Measurements from ENCODE around the gene CHKA. TPM values are rescaled to one million over a fixed set of nuclear protein-coding genes. Genes with fewer than 3 reads are reported as not detected.

Gene CHKA
- total RNA-seq, 1 donor from 2014 or later = 15.3 TPM

DNA sequence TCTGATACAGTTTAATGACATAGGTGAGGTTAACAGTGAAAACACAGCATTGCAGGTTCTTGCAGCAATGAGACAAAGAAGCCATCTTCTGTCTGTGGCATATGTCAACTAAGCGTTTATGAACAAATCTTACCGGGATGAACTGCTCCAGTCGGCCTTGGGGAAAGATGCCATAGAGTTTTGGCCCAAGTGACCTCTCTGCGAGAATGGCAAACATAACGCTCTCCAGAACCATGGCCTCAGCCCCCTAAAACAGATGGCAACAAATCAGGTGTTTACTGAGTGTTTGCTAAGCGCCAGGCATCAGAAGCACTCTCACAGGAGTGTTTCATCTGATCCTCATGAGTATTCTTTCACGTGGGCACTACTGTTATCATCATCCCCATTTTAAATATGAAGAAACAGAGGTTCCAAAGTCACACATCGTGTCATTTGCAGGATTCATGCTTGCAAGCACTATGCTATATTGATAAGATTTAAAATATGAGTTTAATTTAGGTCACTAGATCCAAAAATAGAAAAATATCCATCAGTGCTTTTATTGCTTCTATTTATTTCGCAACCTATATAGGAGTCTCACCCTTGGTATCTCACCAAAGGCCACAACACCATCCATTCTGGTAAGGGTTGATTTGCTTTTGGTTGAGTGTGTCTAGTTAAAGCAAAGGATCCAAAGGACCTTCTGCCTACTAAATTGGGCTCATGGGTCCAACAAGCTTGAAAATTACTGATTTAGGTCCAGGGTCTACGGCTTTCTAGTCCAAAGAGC is 46.4 kb downstream of the CHKA start:
- DNase-seq (ENCODE audit: low read depth) = no peak

DNA sequence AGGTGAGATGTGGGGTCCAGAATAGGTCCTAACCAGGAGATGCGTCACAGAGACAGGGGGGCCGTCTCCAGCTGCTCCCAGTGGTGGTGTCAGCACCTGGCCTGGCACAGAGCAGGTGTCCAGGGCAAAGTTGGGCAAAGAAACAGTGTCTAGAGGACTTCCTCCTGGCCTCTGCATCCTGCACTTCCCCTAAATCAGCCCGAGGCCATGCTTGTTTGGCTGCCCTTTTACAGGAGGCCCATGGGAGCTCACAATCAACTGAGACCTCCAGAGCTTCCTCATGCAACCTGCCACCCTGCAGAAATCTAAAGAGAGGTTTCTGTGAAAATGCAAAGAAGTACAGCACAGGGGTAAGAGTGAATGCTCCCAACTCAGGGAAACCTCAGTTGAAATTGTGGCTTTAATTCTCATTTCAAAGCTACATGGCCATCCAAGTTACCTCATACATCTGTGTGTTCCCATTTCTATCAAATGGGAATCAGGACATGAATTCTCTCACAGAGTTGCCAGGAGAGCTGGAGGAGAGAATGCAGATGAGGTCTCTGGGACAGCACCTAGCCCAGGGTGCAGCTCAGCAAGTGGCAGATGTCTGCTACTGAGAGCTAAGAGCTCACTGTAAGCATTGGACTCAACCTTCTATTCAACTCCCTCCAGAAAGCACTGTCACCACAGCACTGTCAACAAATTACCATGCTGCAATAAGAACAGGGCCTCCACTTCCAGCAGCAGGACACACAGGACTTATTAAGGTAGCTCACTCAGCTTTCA is 49.7 kb downstream of the CHKA start:
- no peak for DNase-seq (ENCODE audit: low read depth)

- no peak for DNase-seq (ENCODE audit: low read depth)
Measured at GRCh38 chr11:68067991-68068390, 53.2 kb downstream of the CHKA start.

DNA sequence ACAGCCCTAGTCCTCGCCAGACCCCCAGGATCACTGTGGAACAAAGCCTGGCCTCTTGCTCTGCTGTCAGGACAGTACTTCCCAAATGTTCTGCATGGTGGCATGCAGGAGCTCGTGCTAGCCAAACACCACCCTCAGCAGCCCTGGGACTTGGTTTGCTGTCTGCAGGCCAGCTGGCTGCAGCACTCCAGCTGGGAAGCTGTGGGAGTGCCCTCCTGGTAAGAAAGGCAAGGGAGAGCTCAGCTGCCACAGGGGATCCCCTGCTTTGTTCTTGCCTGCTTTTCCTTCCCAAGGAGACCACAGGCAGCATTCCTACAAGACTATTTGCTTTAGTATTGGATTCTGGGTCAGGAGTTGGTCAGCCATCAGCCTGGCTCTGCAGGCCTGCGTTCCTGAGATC is 54.4 kb downstream of the CHKA start:
- DNase-seq (ENCODE audit: low read depth) = peak; percentile 86

DNA sequence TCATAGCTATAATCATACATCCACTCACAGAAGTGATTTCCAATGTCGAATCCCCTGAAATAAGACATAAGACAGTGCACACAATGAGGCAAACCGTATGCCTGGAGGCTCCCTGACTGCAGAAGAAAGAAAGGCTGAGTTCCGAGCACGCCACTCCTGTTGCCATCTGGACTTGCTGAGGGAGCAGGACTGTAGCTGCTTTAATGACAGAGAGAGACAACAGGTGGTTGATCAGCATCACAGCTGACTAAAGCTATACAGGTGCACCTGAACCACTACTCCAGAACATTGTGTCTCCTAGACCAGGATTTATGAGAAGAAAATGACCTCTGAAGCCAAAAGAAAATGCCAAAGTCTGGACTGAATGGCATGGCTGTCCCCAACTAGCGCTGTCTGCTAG is 55.3 kb downstream of the CHKA start:
- DNase-seq (ENCODE audit: low read depth) = no peak

DNA sequence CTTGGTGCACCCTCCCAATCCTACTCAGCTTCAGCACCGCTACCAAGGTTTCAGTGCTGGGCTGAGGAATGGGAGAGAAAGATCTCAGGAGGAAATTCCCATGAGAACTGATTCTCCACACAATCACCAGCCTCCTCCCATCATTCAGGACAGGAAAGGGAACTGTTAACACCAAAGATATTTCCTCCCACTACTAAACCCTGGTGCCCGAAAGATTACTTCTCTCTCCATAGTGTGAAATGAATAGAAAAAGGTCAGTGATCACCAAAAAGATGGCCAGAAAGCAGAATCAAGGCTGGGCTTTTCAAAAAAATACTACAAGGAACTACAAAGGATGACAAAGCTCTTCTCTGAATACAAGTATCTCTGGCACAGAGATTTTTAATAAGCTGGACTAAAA is 56.3 kb downstream of the CHKA start:
- DNase-seq (ENCODE audit: low read depth) = no peak

GRCh38 chr11:68061508-68061907 is 59.7 kb downstream of the CHKA start:
- DNase-seq (ENCODE audit: low read depth) = no peak

- no peak for DNase-seq (ENCODE audit: low read depth)
Measured at GRCh38 chr11:68057807-68058206, 63.4 kb downstream of the CHKA start.

- no peak for DNase-seq (ENCODE audit: low read depth)
Measured at GRCh38 chr11:68056317-68057285, 64.6 kb downstream of the CHKA start.

GRCh38 chr11:68053981-68054812 is 67.0 kb downstream of the CHKA start:
- DNase-seq (ENCODE audit: low read depth) = no peak

- no peak for DNase-seq (ENCODE audit: low read depth)
Measured at GRCh38 chr11:68053117-68053516, 68.1 kb downstream of the CHKA start.

GRCh38 chr11:68052137-68052873 is 68.9 kb downstream of the CHKA start:
- no peak for DNase-seq (ENCODE audit: low read depth)

DNA sequence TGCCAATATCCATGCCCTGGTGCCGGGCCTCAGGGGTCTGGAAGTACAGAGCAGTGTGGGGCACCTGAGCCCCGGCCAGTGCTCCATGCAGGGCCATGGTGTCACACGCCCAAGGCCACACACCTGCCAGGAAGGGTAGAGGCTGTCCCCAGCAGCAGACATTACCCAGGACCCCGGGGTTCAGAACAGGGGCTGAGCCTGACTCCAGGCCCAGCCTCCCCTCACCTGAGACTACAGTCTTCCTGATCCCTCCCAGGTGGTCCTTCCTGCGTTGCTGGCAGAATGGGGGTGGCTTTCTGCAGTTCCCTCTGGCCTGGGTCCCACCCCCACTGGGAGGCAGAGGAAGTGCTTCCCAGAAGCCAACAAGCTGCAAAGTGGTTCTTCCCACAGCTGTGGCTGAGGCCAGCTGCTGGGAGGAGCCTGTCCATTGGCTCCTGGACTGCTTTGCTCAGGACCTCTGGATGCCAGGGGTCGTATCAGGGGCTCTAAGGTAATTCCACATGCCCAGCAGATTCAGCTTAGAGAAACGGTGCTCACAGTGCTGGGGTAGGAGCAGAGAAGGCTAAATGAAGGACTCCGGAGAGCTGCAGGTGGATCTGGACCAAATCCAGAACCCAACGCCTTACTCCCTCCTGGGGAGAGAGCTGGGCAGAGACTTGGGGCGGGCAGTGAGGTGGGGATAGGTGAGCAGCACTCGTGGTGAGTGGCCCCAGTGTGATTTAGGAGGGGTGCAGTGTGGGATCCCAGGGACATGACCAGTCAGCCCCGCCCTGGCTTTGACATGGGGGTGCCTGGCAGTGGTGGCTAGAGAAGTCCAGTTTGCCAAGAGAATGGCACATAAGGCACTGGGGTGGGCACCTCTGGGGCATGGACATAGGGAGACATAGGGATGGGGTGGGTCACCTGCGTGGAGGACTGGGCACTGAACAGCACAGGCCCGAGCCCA is 69.7 kb downstream of the CHKA start:
- DNase-seq (ENCODE audit: low read depth) = peak; percentile 48

DNA sequence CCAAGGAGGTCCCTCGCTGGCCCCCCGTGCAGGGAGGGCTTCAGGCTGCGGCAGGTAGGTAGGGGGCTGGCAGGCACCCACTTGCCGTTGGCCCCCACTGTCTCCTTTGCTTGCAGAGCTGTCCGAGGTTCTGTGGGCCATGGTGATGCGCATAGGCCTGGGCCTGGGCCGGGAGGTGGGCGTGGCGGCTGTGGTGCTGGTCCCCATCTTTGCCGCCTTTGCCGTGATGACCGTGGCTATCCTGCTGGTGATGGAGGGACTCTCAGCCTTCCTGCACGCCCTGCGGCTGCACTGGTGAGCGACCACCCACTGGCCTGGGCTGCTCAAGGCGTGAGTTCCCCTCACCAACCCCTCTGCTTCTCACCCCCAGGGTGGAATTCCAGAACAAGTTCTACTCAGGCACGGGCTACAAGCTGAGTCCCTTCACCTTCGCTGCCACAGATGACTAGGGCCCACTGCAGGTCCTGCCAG is 70.8 kb downstream of the CHKA start:
- DNase-seq (ENCODE audit: low read depth) = no peak

- DNase-seq (ENCODE audit: low read depth) = no peak
Measured at GRCh38 chr11:68049509-68050370, 71.4 kb downstream of the CHKA start.

- no peak for DNase-seq (ENCODE audit: low read depth)
Measured at GRCh38 chr11:68048681-68049508, 72.3 kb downstream of the CHKA start.
